ENCODE results near the gene KSR1. TPM values are rescaled to one million over a fixed set of nuclear protein-coding genes. Genes with fewer than 3 reads are reported as not detected.

The KSR1 gene
- polyA plus RNA-seq, 1 experiment = 28.2 TPM

DNA sequence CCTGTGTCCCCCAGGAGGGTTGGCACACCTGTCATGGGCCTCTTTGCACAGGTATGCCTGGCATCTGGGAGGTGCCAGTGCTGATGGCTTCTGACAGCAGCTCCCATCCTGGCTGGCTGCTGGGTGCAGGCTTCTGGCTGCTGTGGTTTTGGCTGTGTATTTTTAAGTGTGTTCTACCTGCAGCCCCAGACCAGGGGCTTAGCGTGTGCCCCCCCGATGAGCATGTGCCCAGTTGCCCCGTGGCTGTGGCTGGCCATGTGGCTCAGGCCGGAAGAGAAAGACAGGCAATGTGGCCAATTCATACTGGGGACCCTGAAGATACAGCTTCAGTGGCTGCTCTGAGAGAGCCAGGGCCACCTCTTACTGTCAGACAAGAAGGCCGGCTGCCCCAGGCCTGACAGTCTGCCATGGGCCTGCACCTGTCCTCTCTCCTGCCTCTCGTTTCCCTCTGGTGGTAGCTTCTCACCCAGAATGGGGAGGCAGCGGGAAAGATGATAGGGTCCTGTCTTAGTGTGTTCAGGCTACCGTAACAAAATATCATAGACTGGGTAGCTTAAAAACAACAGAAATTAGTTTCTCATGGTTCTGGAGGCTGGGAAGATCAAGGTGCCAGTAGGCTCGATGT lies 137.1 kb downstream of the KSR1 start:
- DNase-seq (ENCODE audit: low read depth, low spot score) = no peak
- TF ChIP-seq, protein P1, sequence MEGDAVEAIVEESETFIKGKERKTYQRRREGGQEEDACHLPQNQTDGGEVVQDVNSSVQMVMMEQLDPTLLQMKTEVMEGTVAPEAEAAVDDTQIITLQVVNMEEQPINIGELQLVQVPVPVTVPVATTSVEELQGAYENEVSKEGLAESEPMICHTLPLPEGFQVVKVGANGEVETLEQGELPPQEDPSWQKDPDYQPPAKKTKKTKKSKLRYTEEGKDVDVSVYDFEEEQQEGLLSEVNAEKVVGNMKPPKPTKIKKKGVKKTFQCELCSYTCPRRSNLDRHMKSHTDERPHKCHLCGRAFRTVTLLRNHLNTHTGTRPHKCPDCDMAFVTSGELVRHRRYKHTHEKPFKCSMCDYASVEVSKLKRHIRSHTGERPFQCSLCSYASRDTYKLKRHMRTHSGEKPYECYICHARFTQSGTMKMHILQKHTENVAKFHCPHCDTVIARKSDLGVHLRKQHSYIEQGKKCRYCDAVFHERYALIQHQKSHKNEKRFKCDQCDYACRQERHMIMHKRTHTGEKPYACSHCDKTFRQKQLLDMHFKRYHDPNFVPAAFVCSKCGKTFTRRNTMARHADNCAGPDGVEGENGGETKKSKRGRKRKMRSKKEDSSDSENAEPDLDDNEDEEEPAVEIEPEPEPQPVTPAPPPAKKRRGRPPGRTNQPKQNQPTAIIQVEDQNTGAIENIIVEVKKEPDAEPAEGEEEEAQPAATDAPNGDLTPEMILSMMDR (IDR thresholded peaks at IDR 0.05; ENCODE audit: low read depth, low read length) = no peak
- no peaks in the 10 kb centered on the region for H3K27me3 ChIP-seq (ENCODE audit: control insufficient read depth, insufficient read depth, low read length)
- ChIA-PET CTCF (interaction anchor here (1.1 to 1.6 kb wide), 2 partner anchors 9 to 240 kb away, joined by 5 read pairs; no protein-coding TSS in a partner anchor), POLR2A (no interaction called here)
- H3K27ac ChIP-seq (ENCODE audit: low read depth, low read length) = no peak overlapping the region
- no peaks in the 10 kb centered on the region for H3K9me3 ChIP-seq (ENCODE audit: control insufficient read depth, insufficient read depth, low read length)
- no peak overlapping the region for H3K4me3 ChIP-seq (ENCODE audit: low read depth, low read length)

- Histone ChIP-seq H3K9me3 (ENCODE audit: control insufficient read depth, insufficient read depth, low read length) (no peaks in the 10 kb centered on the region), H3K27me3 (ENCODE audit: control insufficient read depth, insufficient read depth, low read length) (no peaks in the 10 kb centered on the region), H3K4me3 (ENCODE audit: low read depth, low read length) (no peak overlapping the region), H3K27ac (ENCODE audit: low read depth, low read length) (no peak overlapping the region)
- ChIA-PET POLR2A (no interaction called here), CTCF (interaction anchor here (1.1 to 1.6 kb wide), 2 partner anchors 8 to 240 kb away, joined by 5 read pairs; no protein-coding TSS in a partner anchor)
- DNase-seq (ENCODE audit: low read depth, low spot score) = no peak
- TF ChIP-seq, protein P1 (IDR thresholded peaks at IDR 0.05; ENCODE audit: low read depth, low read length) = no peak
Observed at GRCh38 chr17:27593857-27594255, 137.6 kb downstream of the KSR1 start.

DNA sequence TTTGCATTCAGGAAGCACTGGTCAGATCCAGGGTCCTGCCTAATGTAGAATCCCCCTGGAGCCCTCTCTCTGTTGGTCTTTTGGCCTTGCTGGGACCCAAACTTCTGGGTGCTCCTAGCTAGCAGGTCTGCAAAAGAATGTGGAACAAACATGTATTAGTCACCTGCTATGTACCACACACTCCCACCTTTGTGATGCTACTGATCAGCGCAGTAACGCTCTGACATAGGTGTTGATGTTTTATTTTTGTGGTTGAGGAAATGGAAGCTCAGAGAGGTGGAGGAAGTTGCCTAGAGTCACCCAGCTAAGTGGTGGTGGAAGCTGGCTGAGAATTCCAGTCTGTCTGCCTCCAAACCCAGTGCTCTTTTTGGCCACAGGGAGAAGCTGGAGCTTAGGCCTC lies 139.0 kb downstream of the KSR1 start:
- ChIA-PET CTCF (interaction anchor here (1.3 to 1.7 kb wide), 3 partner anchors 8 to 241 kb away, joined by 4 to 5 read pairs (median 5); partner anchors contain the start of gene KSR1), POLR2A (no interaction called here)
- Histone ChIP-seq H3K4me3 (ENCODE audit: low read depth, low read length) (no peak overlapping the region), H3K27ac (ENCODE audit: low read depth, low read length) (no peak overlapping the region), H3K9me3 (ENCODE audit: control insufficient read depth, insufficient read depth, low read length) (no peaks in the 10 kb centered on the region), H3K27me3 (ENCODE audit: control insufficient read depth, insufficient read depth, low read length) (no peaks in the 10 kb centered on the region)
- TF ChIP-seq, protein P1 (IDR thresholded peaks at IDR 0.05; ENCODE audit: low read depth, low read length) = no peak
- DNase-seq (ENCODE audit: low read depth, low spot score) = no peak

DNA sequence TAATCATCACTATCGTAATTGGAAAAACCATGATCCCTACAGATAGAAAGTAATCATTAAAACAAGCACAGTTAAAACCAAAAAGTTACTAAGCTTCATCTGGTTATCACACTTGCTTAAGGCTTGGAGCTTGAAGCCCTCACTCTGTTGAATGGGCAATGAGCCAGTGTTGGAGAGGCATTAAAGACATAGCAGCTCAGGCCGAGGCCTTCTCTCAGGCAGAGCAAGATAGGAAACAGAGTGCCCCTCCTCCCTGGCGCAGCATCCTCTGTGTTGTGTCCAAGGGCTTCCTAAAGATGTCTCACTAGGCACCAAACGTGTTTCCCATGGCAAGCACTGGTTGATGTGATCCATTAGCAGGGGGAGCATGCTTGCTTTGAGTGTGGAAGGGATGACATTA lies 139.8 kb downstream of the KSR1 start:
- Histone ChIP-seq H3K27me3 (ENCODE audit: control insufficient read depth, insufficient read depth, low read length) (no peaks in the 10 kb centered on the region), H3K9me3 (ENCODE audit: control insufficient read depth, insufficient read depth, low read length) (no peaks in the 10 kb centered on the region), H3K27ac (ENCODE audit: low read depth, low read length) (no peak overlapping the region), H3K4me3 (ENCODE audit: low read depth, low read length) (no peak overlapping the region)
- ChIA-PET CTCF (interaction anchor here (1.3 to 1.7 kb wide), 2 partner anchors 140 to 242 kb away, joined by 5 read pairs; partner anchors contain the start of gene KSR1), POLR2A (interaction anchor here (0.6 kb wide), 1 partner anchor 246 kb away, joined by 3 read pairs; no protein-coding TSS in a partner anchor)
- TF ChIP-seq, protein P1 (IDR thresholded peaks at IDR 0.05; ENCODE audit: low read depth, low read length) = no peak
- DNase-seq (ENCODE audit: low read depth, low spot score) = no peak

DNA sequence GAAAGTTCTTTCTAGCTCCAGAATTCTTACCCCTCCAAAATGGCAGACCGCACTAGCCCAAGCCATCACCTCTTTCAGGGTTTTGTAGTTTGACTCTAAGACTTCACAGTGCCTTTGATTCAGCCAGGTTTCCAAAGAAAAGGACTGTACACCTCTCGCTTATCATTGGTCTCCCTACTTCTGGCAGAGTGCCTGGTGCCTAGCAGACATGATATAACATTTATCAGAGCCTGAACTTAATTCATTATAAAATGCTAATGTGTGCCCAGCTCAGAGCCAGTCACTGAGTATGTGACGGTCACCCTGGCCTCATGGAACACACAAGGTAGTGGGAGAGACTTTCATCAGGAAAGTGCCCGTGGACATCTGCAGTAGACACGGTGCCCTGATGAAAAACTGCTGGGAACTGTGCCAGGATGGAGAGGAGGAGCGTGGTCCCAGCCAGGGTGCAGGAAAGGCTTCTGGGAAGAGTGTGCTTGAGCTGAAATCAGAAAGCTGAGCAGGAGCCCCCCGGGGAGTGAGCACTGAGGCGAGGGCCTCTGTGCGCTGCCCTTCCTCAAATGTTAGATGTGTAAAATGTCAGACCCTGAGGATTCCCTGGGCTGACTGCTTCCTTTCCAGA lies 140.4 kb downstream of the KSR1 start:
- no peaks in the 10 kb centered on the region for H3K9me3 ChIP-seq (ENCODE audit: control insufficient read depth, insufficient read depth, low read length)
- no peak for DNase-seq (ENCODE audit: low read depth, low spot score)
- no peaks in the 10 kb centered on the region for H3K27me3 ChIP-seq (ENCODE audit: control insufficient read depth, insufficient read depth, low read length)
- ChIA-PET CTCF (interaction anchor here (1.7 kb wide), 1 partner anchor 243 kb away, joined by 5 read pairs; no protein-coding TSS in a partner anchor), POLR2A (no interaction called here)
- H3K4me3 ChIP-seq (ENCODE audit: low read depth, low read length) = no peak overlapping the region
- peak overlapping the region; percentile 21 for H3K27ac ChIP-seq (ENCODE audit: low read depth, low read length)
- TF ChIP-seq, protein P1 (IDR thresholded peaks at IDR 0.05; ENCODE audit: low read depth, low read length) = no peak

All from AG04450 (cell line).